Choroid plexus epithelial cell (primary cell): ENCODE data around the gene GRM4.

ENCODE experiments used
- DNase-seq: peaks from one replicate; pipeline ENCODE4 v3.0.0-alpha.2; 2010; ENCODE audit warnings: low read depth
- H3K4me3 ChIP-seq: 2 replicates; pipeline ENCODE4 v1.5.1; 2011; ENCODE audit warnings: low read depth, mild to moderate bottlenecking, control low read depth, low read length, moderate library complexity
- CTCF ChIP-seq: conservative IDR thresholded peaks from 2 replicates; pipeline ENCODE4 v1.5.1; 2011; ENCODE audit warnings: low read depth, mild to moderate bottlenecking, control low read depth, inconsistent platforms, low read length, moderate library complexity

Gene GRM4

DNA sequence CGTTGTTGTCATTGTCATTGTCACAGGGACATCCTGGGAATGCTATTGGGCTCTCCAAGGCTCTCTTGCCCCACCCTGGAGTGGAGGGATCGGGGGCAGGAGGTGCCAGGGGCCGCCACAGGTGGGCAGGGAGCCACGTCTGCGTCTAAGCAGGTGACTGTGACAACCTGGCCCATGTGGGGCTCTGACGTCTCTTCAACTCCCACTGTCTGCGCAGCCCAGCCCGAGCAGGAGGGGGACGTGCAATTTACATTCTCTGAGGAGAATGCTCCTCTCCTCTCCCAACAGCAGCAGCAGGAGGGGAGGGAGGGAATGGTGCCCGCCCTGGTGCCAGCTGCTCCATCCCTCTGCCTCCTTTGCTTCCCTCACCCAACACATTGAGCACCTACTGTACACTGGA is 50.1 kb downstream of the GRM4 start:
- DNase-seq: no peak
- H3K4me3 ChIP-seq: no peak overlapping the region
- no peak for TF ChIP-seq CTCF

DNA sequence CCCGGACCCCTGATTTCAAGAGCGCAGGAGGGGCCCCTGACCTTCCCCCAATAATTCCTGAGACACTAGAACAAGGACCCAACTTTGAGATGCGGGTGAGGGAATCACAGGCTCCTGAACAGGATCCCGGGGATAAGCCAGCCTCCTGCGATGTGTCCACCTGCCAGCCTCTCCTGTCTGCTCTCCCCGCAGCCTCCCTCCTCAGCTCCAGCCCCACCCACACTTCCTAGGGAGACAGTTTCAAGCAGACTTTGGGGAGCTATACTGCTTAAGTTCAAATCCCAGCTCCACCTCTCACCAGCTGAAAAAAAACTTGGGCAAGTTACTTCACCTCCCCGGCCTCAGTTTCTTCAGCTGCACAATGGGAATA is 50.8 kb downstream of the GRM4 start:
- no peak overlapping the region for H3K4me3 ChIP-seq
- DNase-seq: no peak
- no peak for TF ChIP-seq CTCF

GRCh38 chr6:34094474-34095135 is 51.3 kb downstream of the GRM4 start:
- no peak for DNase-seq
- TF ChIP-seq CTCF: no peak
- H3K4me3 ChIP-seq: no peak overlapping the region

DNA sequence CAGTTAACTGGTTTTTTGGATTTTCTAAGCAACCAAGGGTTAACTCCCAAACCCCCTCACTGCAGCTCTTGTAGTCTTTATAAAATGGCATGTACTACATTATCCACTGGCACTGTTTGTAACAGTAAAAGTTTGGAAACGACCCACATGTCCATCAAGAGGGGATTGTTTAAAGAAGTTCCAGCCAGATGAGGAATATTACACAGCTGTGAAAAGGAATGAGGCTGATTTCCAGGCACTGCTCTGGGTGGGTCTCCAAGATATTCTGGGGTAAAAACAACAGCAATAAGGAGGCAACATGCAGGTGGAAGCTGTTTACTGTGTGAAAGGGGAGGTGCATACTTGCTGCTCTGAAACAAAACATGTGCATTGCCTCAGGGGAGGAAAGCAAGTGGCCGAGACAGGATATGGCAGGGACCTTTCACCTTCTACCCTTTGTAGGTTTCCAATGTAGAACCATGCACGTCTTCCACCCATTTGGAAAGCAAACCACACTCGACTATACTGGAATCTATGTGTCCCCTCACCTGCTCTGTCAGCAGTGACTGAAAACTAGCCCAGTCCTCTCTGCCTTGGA is 51.9 kb downstream of the GRM4 start:
- no peak overlapping the region for H3K4me3 ChIP-seq
- no peak for TF ChIP-seq CTCF
- no peak for DNase-seq

GRCh38 chr6:34093206-34093605 is 52.7 kb downstream of the GRM4 start:
- no peak for TF ChIP-seq CTCF
- DNase-seq: no peak

GRCh38 chr6:34092631-34093030 is 53.3 kb downstream of the GRM4 start:
- no peak overlapping the region for H3K4me3 ChIP-seq
- DNase-seq: no peak
- TF ChIP-seq CTCF: no peak

More at GRCh38 chr6:34093206-34093605, 52.7 kb downstream of the GRM4 start:
- H3K4me3 ChIP-seq: no peak overlapping the region

DNA sequence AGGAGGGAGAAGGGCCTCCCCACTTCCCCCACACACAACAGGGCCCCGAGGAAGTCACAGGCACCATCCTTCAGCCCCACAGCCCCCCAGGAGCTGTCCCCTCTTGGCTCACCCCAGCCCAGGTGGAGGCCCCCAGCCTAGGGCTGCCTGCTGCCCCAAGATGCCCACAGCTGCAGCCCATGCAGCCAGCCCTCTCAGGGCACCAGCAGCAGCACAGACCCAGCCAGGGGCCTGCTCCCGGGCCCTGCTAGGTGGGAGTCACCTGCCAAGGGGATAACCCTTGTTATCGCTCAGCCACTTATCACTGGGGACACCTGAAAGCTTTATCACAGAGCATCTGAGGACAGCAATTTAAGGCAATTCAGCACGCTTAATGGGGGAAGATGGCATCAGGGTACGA is 55.0 kb downstream of the GRM4 start:
- TF ChIP-seq CTCF: no peak
- H3K4me3 ChIP-seq: no peak overlapping the region
- DNase-seq: no peak
